HG03066 (cell line): Measurements from ENCODE around the gene ADPRHL1.
"Not testable (repeated sequence)": the region's sequence is repeated elsewhere in the genome, so short reads cannot be mapped to it uniquely, and the experiment has no call there.

Experiments
- ATAC-seq: cut with Tn5 transposase; IDR thresholded peaks from one replicate; pipeline ENCODE4 v1.9.1; 2021; ENCODE audit warnings: low read depth; ENCODE audit not compliant: unreplicated experiment

The ADPRHL1 gene

DNA sequence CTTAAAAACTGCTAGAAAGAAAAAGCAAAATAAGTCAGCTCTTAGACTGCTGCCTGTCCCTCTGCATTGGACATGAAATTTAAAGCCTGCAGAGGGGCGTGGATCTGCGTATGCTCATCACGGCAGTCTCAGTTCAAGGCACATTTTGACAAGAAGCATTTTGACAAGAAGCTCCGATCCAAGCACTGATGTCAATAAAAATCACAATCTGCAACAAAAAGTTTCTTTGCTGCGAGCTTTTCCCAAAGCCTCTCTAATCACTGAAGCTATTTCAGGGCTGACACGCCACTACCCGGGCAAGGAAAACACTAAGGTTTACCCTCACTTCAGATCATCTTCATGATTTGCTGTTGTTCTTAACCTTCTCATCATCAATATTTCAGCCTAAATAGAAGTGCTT lies 29.8 kb upstream of the ADPRHL1 start:
- no peak for ATAC-seq

DNA sequence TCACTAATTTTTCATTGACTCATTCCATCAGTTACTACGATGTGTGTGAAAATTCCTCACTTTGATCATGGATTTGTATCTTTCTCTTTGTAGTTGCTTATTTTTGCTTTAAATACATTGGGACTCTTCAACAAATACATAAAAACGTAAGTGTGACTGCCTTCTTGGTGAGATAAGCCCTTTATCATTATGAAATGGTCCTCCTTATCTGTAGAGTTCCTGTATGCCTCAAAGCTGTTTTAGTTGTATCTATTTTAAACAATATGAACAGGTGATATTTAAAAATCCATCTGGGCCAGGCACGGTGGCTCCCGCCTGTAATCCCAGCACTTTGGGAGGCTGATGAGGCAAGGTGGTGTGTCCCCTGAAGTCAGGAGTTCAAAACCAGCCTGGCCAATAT lies 25.9 kb upstream of the ADPRHL1 start:
- no peak for ATAC-seq

GRCh38 chr13:113477724-113478123 lies 24.4 kb upstream of the ADPRHL1 start:
- no peak for ATAC-seq

- ATAC-seq, result no peak
These were observed 23.5 kb upstream of the ADPRHL1 start for GRCh38 chr13:113476811-113477210.

GRCh38 chr13:113475911-113476310 lies 22.6 kb upstream of the ADPRHL1 start:
- ATAC-seq, result no peak

DNA sequence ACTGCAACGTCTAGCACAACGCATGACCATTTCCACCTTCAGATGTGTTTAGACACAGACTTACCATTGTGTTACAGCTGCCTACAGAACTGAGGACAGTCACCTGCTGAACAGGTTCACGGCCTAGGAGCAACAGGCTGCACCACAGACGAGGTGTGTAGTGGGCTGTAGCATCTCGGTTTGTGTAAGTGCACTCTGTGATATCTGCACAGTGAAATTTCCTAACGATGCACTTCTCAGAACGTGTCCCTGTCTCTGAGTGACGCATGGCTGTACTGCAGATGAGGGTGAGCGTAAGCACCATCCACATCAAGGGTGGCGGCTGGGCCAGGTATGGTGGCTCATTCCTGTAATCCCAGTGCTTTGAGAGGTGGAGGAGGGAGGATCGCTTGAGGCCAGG lies 22.0 kb upstream of the ADPRHL1 start:
- ATAC-seq, result no peak

DNA sequence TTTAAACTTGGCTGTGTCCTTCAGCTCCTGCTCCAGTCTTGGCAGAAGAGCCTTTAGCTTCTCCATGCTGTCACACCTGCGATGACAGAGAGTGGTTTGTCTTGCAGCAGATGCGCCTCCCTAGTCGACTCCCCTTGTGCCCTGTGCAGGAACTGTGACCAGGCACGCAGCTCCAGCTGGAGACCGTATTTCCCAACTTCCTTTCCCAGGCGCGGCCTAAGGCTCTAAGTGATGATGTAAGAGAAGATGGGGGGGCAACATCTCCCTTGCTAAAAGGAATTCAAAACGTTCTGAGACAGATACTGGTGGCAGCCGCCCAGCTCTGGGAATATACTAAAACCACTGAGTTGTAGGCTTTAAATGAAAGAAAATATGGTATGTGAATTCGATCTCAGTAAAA lies 20.9 kb upstream of the ADPRHL1 start:
- ATAC-seq, result no peak

GRCh38 chr13:113472355-113473025 lies 19.2 kb upstream of the ADPRHL1 start:
- no peak for ATAC-seq

GRCh38 chr13:113471844-113472243 lies 18.6 kb upstream of the ADPRHL1 start:
- ATAC-seq, result no peak

GRCh38 chr13:113470635-113471163 lies 17.4 kb upstream of the ADPRHL1 start:
- ATAC-seq, result not testable (repeated sequence)

- no peak for ATAC-seq
These were observed 16.8 kb upstream of the ADPRHL1 start for GRCh38 chr13:113470073-113470472.

DNA sequence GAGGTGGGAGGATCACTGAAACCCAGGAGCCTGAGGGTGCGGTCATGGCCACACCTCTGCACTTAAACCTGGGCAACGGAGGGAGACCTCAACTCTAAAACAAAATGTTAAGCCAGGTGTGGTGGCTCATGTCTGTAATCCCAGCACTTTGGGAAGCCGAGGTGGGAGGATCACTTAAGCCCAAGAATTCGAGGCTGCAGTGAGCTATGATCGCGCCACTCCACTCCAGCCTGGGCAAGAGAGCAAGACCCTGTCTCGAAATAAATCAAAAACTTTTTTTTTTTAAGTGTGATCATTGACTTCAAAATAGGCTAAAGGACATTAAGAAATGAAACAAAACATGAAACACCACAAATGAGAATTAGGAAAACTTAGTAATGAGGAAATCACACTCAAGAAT lies 16.3 kb upstream of the ADPRHL1 start:
- no peak for ATAC-seq

GRCh38 chr13:113468472-113469201 lies 15.3 kb upstream of the ADPRHL1 start:
- ATAC-seq, result no peak

- no peak for ATAC-seq
These were observed 14.7 kb upstream of the ADPRHL1 start for GRCh38 chr13:113468029-113468428.

DNA sequence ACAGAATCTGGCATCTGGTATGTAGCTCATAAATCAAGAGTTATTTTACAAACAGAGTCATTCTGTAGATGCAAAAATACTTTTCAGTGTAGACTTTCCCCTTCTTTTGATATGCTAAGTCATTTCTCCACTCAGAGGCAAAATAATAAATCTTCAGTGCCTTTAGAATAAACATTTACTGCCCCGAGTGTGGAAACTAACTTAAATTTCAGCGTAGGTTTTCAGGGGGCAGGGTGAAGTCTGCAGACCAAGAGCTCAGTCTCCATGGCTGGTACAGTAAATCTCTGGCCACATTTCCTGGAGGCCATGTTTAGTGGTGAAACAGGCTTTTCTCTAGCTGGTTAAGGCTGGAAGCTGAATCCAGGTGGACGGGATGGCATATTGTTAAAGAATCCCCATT lies 13.1 kb upstream of the ADPRHL1 start:
- no peak for ATAC-seq

DNA sequence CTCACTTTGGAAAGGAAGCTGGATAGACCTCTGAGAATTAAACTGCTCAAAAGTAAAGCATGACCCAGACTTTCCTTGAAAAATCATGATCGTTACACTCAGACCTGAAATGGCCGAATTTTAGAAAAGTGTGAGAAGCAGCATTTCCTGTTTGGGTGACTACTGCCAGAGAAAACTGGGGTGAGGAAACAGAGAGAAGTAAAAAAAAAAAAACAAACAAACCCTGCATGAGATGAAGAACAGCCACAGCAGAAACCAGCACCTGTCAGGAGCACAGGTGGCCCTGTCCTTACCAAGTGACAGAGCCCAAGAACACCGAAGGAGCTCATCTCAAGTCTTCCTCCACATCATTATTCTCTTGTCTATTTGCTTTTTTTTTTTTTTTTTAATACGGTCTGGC lies 12.0 kb upstream of the ADPRHL1 start:
- no peak for ATAC-seq

DNA sequence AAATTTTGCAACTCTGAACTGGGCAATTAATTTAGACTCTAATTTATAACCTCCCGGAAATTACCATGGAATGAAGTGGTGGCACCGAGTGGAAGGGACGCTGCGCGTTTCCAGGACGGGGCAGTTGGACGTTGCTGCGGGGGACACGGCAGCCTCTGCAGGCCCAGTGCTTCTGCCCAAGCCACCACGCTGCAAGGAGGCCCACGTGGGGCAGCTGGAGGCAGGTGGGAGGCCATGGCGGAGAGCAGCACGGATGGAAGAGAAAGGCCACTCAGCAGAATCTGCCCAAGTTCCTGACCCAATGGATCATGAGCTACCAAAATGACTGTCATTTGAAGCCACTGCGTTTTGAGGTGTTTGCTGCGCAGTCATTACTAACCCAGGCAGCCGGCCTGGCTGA lies 11.2 kb upstream of the ADPRHL1 start:
- ATAC-seq, result no peak

DNA sequence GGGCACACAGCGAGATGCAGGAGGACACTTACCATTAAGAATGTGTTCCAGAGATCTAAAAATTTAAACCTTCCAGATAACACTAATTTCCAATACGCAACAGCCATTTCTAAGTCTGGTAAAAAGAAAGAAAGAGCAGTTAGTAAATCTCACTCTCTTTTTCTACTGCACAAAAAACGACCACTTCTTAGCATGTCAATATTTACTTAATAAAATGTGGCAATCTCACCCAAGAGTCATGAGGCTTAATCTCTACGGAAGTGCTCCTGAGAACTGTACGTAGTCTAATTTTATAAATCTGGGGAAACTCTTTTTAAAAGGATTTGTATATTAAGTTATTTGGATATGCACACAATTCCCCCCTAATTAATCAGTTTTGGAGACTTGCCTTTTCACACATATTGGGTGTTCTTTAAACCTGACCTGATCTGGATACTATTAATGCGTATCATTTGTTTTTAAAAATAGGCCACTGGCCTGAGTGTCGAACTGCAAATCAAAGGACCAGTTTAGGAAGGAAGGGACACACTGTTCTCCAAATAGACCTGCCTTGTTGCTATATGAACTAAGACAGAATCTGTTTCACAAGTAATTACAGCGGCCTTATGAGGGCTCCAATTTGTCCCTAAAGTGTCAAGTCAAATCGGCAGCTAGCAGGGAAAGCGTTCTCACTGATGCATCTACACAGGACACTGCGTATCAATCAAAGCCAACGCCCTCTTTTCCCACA lies 7.9 kb upstream of the ADPRHL1 start:
- no peak for ATAC-seq

GRCh38 chr13:113460599-113460998 lies 7.3 kb upstream of the ADPRHL1 start:
- ATAC-seq, result no peak

- ATAC-seq, result no peak
These were observed 6.8 kb upstream of the ADPRHL1 start for GRCh38 chr13:113460064-113460555.
